HepG2 (cell line): Measurements from ENCODE around the gene RREB1. TPM values are rescaled to one million over a fixed set of nuclear protein-coding genes. Genes with fewer than 3 reads are reported as not detected.

ENCODE experiments used
- ATAC-seq: fragments of 200-7000 bp; cut with Tn5 transposase; 3 replicates; pipeline ENCODE4 v1.9.1; 2020; ENCODE audit warnings: mild to moderate bottlenecking, moderate library complexity
- BruUV-seq: library from RNA; stranded (reverse); fragments of 400-500 nt; replicated peaks from 2 replicates; lab custom pipeline; 2021; lab: Mats Ljungman, UMichigan
- CTCF ChIA-PET: fragments of 300-600 bp; formaldehyde crosslinking; extraction: SDS; loops from one replicate; lab custom pipeline; 2021; ENCODE audit warnings: low total read pairs, inconsistent platforms, low intra/inter-chr PET ratio; lab: Yijun Ruan, JAX
- POLR2A ChIA-PET: fragments of 350-600 bp; sonication (Branson Sonifier 250); formaldehyde crosslinking; loops from one replicate; lab custom pipeline; 2020; ENCODE audit warnings: antibody characterized with exemption, inconsistent platforms; lab: Yijun Ruan, JAX
- DNase-seq: peaks from one replicate; pipeline ENCODE4 v3.0.0-alpha.2; 2015; ENCODE audit warnings: low spot score
- FAIRE-seq: peaks from 3 replicates; lab custom pipeline; 2011; peaks lifted over from hg19 to GRCh38; lab: Jason Lieb, UNC
- H2AFZ ChIP-seq: one replicate; pipeline ENCODE4 v1.6.1; 2011; ENCODE audit warnings: low read length, inconsistent platforms
- H3K27ac ChIP-seq: fragments of 300-600 bp; 3 replicates; pipeline ENCODE4 v1.8.0; 2011; ENCODE audit warnings: mixed run types, mild to moderate bottlenecking, mixed read lengths, low read length, inconsistent platforms; ENCODE audit not compliant: insufficient read depth; ENCODE audit errors: extremely low read length
- H3K27me3 ChIP-seq, 2 experiments: fragments of 200-600 bp in 1 of 2; 2 replicates in 1 of 2; 3 replicates in 1 of 2; pipeline versions ENCODE4 v1.6.0 to v1.8.0; 2011; ENCODE audit warnings: low read length in 2 of 2, mild to moderate bottlenecking in 2 of 2, moderate library complexity in 2 of 2, inconsistent platforms in 1 of 2; ENCODE audit not compliant: insufficient read depth in 2 of 2, control insufficient read depth in 1 of 2
- H3K36me3 ChIP-seq, 2 experiments: fragments of 200-600 bp in 1 of 2; replicated peaks in 1 of 2; 2 replicates in 1 of 2; 3 replicates in 1 of 2; pipeline versions ENCODE4 v1.5.1 to v1.8.0; 2011; ENCODE audit warnings: low read length in 2 of 2, inconsistent platforms in 1 of 2; ENCODE audit not compliant: insufficient read depth in 2 of 2, control insufficient read depth in 1 of 2
- H3K4me1 ChIP-seq: 2 replicates; pipeline ENCODE4 v1.5.1; 2012; ENCODE audit warnings: low read length, inconsistent platforms; ENCODE audit not compliant: insufficient read depth
- H3K4me2 ChIP-seq: 2 replicates; pipeline ENCODE4 v1.6.0; 2011; ENCODE audit warnings: low read depth, low read length, inconsistent platforms
- H3K4me3 ChIP-seq, 3 experiments: fragments of 200-600 bp in 1 of 3; sonication (generic), shearing (Covaris generic) in 1 of 3; replicated peaks in 1 of 3; 2 replicates each; pipeline ENCODE4 v1.5.1; 2011 to 2016; ENCODE audit warnings: low read length in 3 of 3, inconsistent platforms in 2 of 3, low read depth in 2 of 3, mild to moderate bottlenecking in 2 of 3, control low read depth in 1 of 3, mixed read lengths in 1 of 3; ENCODE audit not compliant: insufficient read depth in 1 of 3
- H3K79me2 ChIP-seq: one replicate; pipeline ENCODE4 v1.6.1; 2011; ENCODE audit warnings: low read length, inconsistent platforms; ENCODE audit not compliant: insufficient read depth
- H3K9ac ChIP-seq: 2 replicates; pipeline ENCODE4 v1.6.0; 2011; ENCODE audit warnings: mild to moderate bottlenecking, low read depth, low read length, inconsistent platforms; ENCODE audit not compliant: insufficient read depth
- H3K9me3 ChIP-seq: 2 replicates; pipeline ENCODE4 v1.5.1; 2012; ENCODE audit warnings: mild to moderate bottlenecking, low read length
- H4K20me1 ChIP-seq: 2 replicates; pipeline ENCODE4 v1.6.0; 2011; ENCODE audit warnings: inconsistent platforms, mild to moderate bottlenecking, low read length, moderate library complexity; ENCODE audit not compliant: insufficient read depth
- BRD4 ChIP-seq: sonication (generic); formaldehyde crosslinking; IDR thresholded peaks from 2 replicates; pipeline ENCODE4 v1.4.0; 2020; ENCODE audit warnings: missing genetic modification reagents
- HIC2 ChIP-seq: sonication (generic); formaldehyde crosslinking; IDR thresholded peaks from 2 replicates; pipeline ENCODE4 v1.9.0; 2022; ENCODE audit warnings: low read depth, missing genetic modification reagents
- NRL ChIP-seq: sonication (generic); formaldehyde crosslinking; IDR thresholded peaks from 2 replicates; pipeline ENCODE4 v1.5.0; 2020; ENCODE audit warnings: missing genetic modification reagents, mild to moderate bottlenecking, moderate library complexity, borderline replicate concordance
- RXRA ChIP-seq: sonication (generic); formaldehyde crosslinking; IDR thresholded peaks from 2 replicates; pipeline ENCODE4 v1.5.1; 2020; ENCODE audit warnings: missing genetic modification reagents
- SNAPC5 ChIP-seq: sonication (generic); formaldehyde crosslinking; IDR thresholded peaks from 2 replicates; pipeline ENCODE4 v1.8.1; 2023; ENCODE audit warnings: mild to moderate bottlenecking, missing genetic modification reagents, borderline replicate concordance
- TCF12 ChIP-seq, 2 experiments: fragments of 450-650 bp in 1 of 2; sonication (generic) in 1 of 2; formaldehyde crosslinking in 1 of 2; IDR thresholded peaks; 2 replicates each; pipeline versions ENCODE4 v1.6.1 to v1.8.0; 2017 to 2022; ENCODE audit warnings: antibody characterized with exemption in 1 of 2, mild to moderate bottlenecking in 1 of 2, missing genetic modification reagents in 1 of 2, moderate library complexity in 1 of 2
- ZFP91 ChIP-seq: sonication (generic); formaldehyde crosslinking; IDR thresholded peaks from 2 replicates; pipeline ENCODE4 v1.9.0; 2022; ENCODE audit warnings: missing genetic modification reagents, mild to moderate bottlenecking, borderline replicate concordance
- ZNF18 ChIP-seq: sonication (generic); formaldehyde crosslinking; IDR thresholded peaks from 2 replicates; pipeline ENCODE4 v1.8.0; 2022; ENCODE audit warnings: mild to moderate bottlenecking, missing genetic modification reagents; ENCODE audit not compliant: insufficient replicate concordance
- ZNF414 ChIP-seq: sonication (generic); formaldehyde crosslinking; IDR thresholded peaks from 2 replicates; pipeline ENCODE4 v1.5.0; 2020; ENCODE audit warnings: missing genetic modification reagents
- ZNF512B ChIP-seq: sonication (generic); formaldehyde crosslinking; IDR thresholded peaks from 2 replicates; pipeline ENCODE4 v1.5.1; 2020; ENCODE audit warnings: missing genetic modification reagents, mild to moderate bottlenecking, borderline replicate concordance
- ZNF564 ChIP-seq: sonication (generic); formaldehyde crosslinking; IDR thresholded peaks from 2 replicates; pipeline ENCODE4 v1.8.1; 2023; ENCODE audit warnings: mild to moderate bottlenecking, missing genetic modification reagents
- ZNF605 ChIP-seq: sonication (generic); formaldehyde crosslinking; IDR thresholded peaks from 2 replicates; pipeline ENCODE4 v1.8.0; 2022; ENCODE audit warnings: mild to moderate bottlenecking, missing genetic modification reagents
- ZSCAN22 ChIP-seq: sonication (generic); formaldehyde crosslinking; IDR thresholded peaks from 2 replicates; pipeline ENCODE4 v1.4.0; 2020; ENCODE audit warnings: mild to moderate bottlenecking, missing genetic modification reagents
- ZSCAN25 ChIP-seq: sonication (generic); formaldehyde crosslinking; IDR thresholded peaks from 2 replicates; pipeline ENCODE4 v1.8.0; 2022; ENCODE audit warnings: mild to moderate bottlenecking, missing genetic modification reagents
- WGBS: methylation state at CpG from one replicate; pipeline ENCODE4 v1.1.6; 2017; ENCODE audit warnings: low lambda C conversion rate; 5-methylcytosine and 5-hydroxymethylcytosine counted together
- in situ Hi-C: cut with HindIII; loops from 2 replicates; pipeline ENCODE4 v1.10.0; 2017; ENCODE audit warnings: low pct_unique_long_range_greater_than_20kb; ENCODE audit not compliant: extremely low pct_ligation_motif_present
- intact Hi-C: fragments of 100-400 bp; cut with micrococcal nuclease; formaldehyde crosslinking; loops from one replicate; pipeline ENCODE4 v1.10.0; 2022; ENCODE audit not compliant: unreplicated experiment
- polyA plus RNA-seq, 8 experiments: library from polyadenylated mRNA; depleted of rRNA in 3 of 8; stranded (reverse) in 7 of 8; unstranded in 1 of 8; fragments of >200 nt; fragmentation: Illumina TruSeq in 4 of 8; extraction: Trizol in 4 of 8; gene quantifications; 2 replicates each; pipeline versions ENCODE4 v1.2.1 to v1.2.3, GENCODE V29; 2011 to 2016; ENCODE audit warnings: low read depth in 4 of 8, missing spikeins in 1 of 8, mixed read lengths in 1 of 8; ENCODE audit not compliant: insufficient read depth in 1 of 8
- total RNA-seq, 5 experiments: library from RNA; depleted of rRNA; stranded (reverse); fragments of >200 nt; fragmentation: Illumina TruSeq; extraction: Trizol; gene quantifications; 2 replicates each; pipeline ENCODE4 v1.2.3, GENCODE V29; 2016; ENCODE audit warnings: low read depth in 1 of 5

RREB1 gene
- total and polyA plus RNA-seq, 2 of the 13 experiments (the other 11 are each of a cell fraction or from before 2014, with no cell fraction given): 6.1 to 23.2 TPM

GRCh38 chr6:7271205-7271534, 163.4 kb downstream of the RREB1 start:
- no peak for ATAC-seq
- TF ChIP-seq ZSCAN22 (CRISPR knock-in tag) (no peak), ZNF512B (CRISPR knock-in tag) (no peak), NRL (CRISPR knock-in tag) (peak; percentile 78; the same call in 1 of the 2 replicates), SNAPC5 (0 out of 2 replicates have a peak, but pooled peaks have one; percentile 13), BRD4 (CRISPR knock-in tag) (0 out of 2 replicates have a peak, but pooled peaks have one; percentile 7), RXRA (CRISPR knock-in tag) (0 out of 2 replicates have a peak, but pooled peaks have one; percentile 21), ZNF564 (0 out of 2 replicates have a peak, but pooled peaks have one; percentile 55), ZSCAN25 (CRISPR knock-in tag) (0 out of 2 replicates have a peak, but pooled peaks have one; percentile 13), ZNF18 (CRISPR knock-in tag) (peak; percentile 8), ZFP91 (CRISPR knock-in tag) (0 out of 2 replicates have a peak, but pooled peaks have one; percentile 36), ZNF605 (CRISPR knock-in tag) (peak; percentile 31; the same call in 1 of the 2 replicates), TCF12 (IDR thresholded peaks at IDR 0.05) (no peak), TCF12 (CRISPR knock-in tag; IDR thresholded peaks at IDR 0.05) (0 out of 2 replicates have a peak, but pooled peaks have one; percentile 22), ZNF414 (CRISPR knock-in tag) (0 out of 2 replicates have a peak, but pooled peaks have one; percentile 29), HIC2 (CRISPR knock-in tag) (0 out of 2 replicates have a peak, but pooled peaks have one; percentile 22)

More at GRCh38 chr6:7271205-7271534, 163.4 kb downstream of the RREB1 start:
- Histone ChIP-seq H3K79me2 (no peaks in the 10 kb centered on the region), H3K9me3 (no peaks in the 10 kb centered on the region), H3K36me3 (no peaks in the 10 kb centered on the region), H3K9ac (no peak overlapping the region; the same call in 1 of the 2 replicates), H2AFZ (no peak overlapping the region), H4K20me1 (no peaks in the 10 kb centered on the region), H3K4me1 (peaks cover 42% of the 10 kb centered on the region), H3K27me3 (no peaks in the 10 kb centered on the region), H3K27ac (peak overlapping the region; percentile 72), H3K4me2 (peak overlapping the region; percentile 51), H3K4me3 (peak overlapping the region in 1 of 3 experiments; percentile 31; a peak in 2 of 6 replicates)
- in situ Hi-C loops (no loop called here), intact Hi-C loops (no loop called here)
- ChIA-PET POLR2A (interaction anchor here (0.6 to 1.8 kb wide), 8 partner anchors 9 to 594 kb away, joined by 3 to 16 read pairs (median 4); partner anchors contain the start of genes CAGE1 and RIOK1), CTCF (no interaction called here)
- DNase-seq (no peak), FAIRE-seq (no peak)
- no TSS peak for BruUV-seq
- WGBS: 69% methylated on average over 11 of the region's 11 CpGs
